Liver (tissue), 9 donors: Measurements from ENCODE around the gene FRMD4A. TPM values are rescaled to one million over a fixed set of nuclear protein-coding genes. Genes with fewer than 3 reads are reported as not detected.

Experiments used
- DNase-seq: peaks from one replicate; pipeline ENCODE4 v3.0.0-alpha.2; 2017; ENCODE audit warnings: low spot score
- H3K27ac ChIP-seq, 2 donors: one replicate each; pipeline ENCODE4 v1.7.0; 2013; ENCODE audit warnings: inconsistent platforms in 2 of 2, low read length in 2 of 2, control low read depth in 1 of 2, low read depth in 1 of 2, mild to moderate bottlenecking in 1 of 2
- H3K27me3 ChIP-seq, 4 donors: one replicate each; pipeline versions ENCODE4 v1.6.1 to v1.7.0; 2013; ENCODE audit warnings: low read length in 3 of 4, inconsistent platforms in 1 of 4, mild to moderate bottlenecking in 1 of 4, moderate library complexity in 1 of 4; ENCODE audit not compliant: control insufficient read depth in 4 of 4, insufficient read depth in 4 of 4
- H3K36me3 ChIP-seq, 4 donors: one replicate each; pipeline versions ENCODE4 v1.6.1 to v1.7.0; 2013; ENCODE audit warnings: low read length in 3 of 4, mild to moderate bottlenecking in 3 of 4, low read depth in 1 of 4, moderate library complexity in 1 of 4; ENCODE audit not compliant: control insufficient read depth in 4 of 4, insufficient read depth in 3 of 4
- H3K4me1 ChIP-seq, 4 donors: one replicate each; pipeline versions ENCODE4 v1.6.1 to v1.7.0; 2013; ENCODE audit warnings: low read length in 3 of 4, mild to moderate bottlenecking in 3 of 4, moderate library complexity in 1 of 4; ENCODE audit not compliant: control insufficient read depth in 4 of 4, insufficient read depth in 4 of 4
- H3K4me3 ChIP-seq, 3 donors: one replicate each; pipeline versions ENCODE4 v1.6.1 to v1.7.0; 2013; ENCODE audit warnings: low read length in 3 of 3, control low read depth in 1 of 3, low read depth in 1 of 3, mild to moderate bottlenecking in 1 of 3
- H3K9ac ChIP-seq, 2 donors: one replicate each; pipeline ENCODE4 v1.7.0; 2013; ENCODE audit warnings: low read length in 2 of 2, mild to moderate bottlenecking in 2 of 2, moderate library complexity in 2 of 2, control low read depth in 1 of 2, low read depth in 1 of 2
- H3K9me3 ChIP-seq, 4 donors: one replicate each; pipeline versions ENCODE4 v1.6.1 to v1.7.0; 2013; ENCODE audit warnings: low read length in 3 of 4; ENCODE audit not compliant: control insufficient read depth in 4 of 4
- EGR1 ChIP-seq, 2 donors: IDR thresholded peaks; 2 replicates each; pipeline ENCODE4 v1.6.1; 2016 to 2018; ENCODE audit warnings: antibody characterized with exemption in 2 of 2, low read depth in 2 of 2
- FOXA1 ChIP-seq: IDR thresholded peaks from 2 replicates; pipeline ENCODE4 v1.6.1; 2016; ENCODE audit warnings: antibody characterized with exemption
- GABPA ChIP-seq, 2 donors: IDR thresholded peaks in 1 of 2; conservative IDR thresholded peaks in 1 of 2; 2 replicates each; pipeline ENCODE4 v1.6.1; 2016; ENCODE audit warnings: antibody characterized with exemption in 2 of 2, mild to moderate bottlenecking in 1 of 2, moderate library complexity in 1 of 2
- HNF4G ChIP-seq: IDR thresholded peaks from 2 replicates; pipeline ENCODE4 v1.6.1; 2016; ENCODE audit warnings: antibody characterized with exemption
- NR2F2 ChIP-seq: IDR thresholded peaks from 2 replicates; pipeline ENCODE4 v1.6.1; 2016; ENCODE audit warnings: antibody characterized with exemption
- RAD21 ChIP-seq, 2 donors: IDR thresholded peaks; 2 replicates each; pipeline ENCODE4 v1.6.1; 2016; ENCODE audit warnings: antibody characterized with exemption in 2 of 2, mild to moderate bottlenecking in 2 of 2
- RXRA ChIP-seq, 2 donors: IDR thresholded peaks; 2 replicates each; pipeline ENCODE4 v1.6.1; 2017 to 2018; ENCODE audit warnings: antibody characterized with exemption in 2 of 2, mild to moderate bottlenecking in 1 of 2
- SP1 ChIP-seq: IDR thresholded peaks from 2 replicates; pipeline ENCODE4 v1.6.1; 2018; ENCODE audit warnings: antibody characterized with exemption, mild to moderate bottlenecking
- TAF1 ChIP-seq: conservative IDR thresholded peaks from 2 replicates; pipeline ENCODE4 v1.6.1; 2016; ENCODE audit warnings: antibody characterized with exemption, mild to moderate bottlenecking
- YY1 ChIP-seq: IDR thresholded peaks from 2 replicates; pipeline ENCODE4 v1.6.1; 2016; ENCODE audit warnings: antibody characterized with exemption, mild to moderate bottlenecking
- WGBS: extraction: QIAGEN DNeasy Blood & Tissue Kit; methylation state at CpG from one replicate; pipeline ENCODE4 v1.1.7; 2013; 5-methylcytosine and 5-hydroxymethylcytosine counted together
- polyA plus RNA-seq, 2 donors: library from polyadenylated mRNA; stranded (reverse) in 1 of 2; unstranded in 1 of 2; fragments of 200-250 nt in 1 of 2; fragments of >200 nt in 1 of 2; fragmentation: Nextera tagmentation in 1 of 2; extraction: Ambion mirVana in 1 of 2; gene quantifications; one replicate each; pipeline versions ENCODE4 v1.2.1 to v1.2.3, GENCODE V29; 2013 to 2015
- total RNA-seq, 2 donors: library from RNA; depleted of rRNA; stranded (reverse); fragments of >200 nt; gene quantifications; one replicate each; pipeline ENCODE4 v1.2.3, GENCODE V29; 2014
- TF ChIP-seq, protein P1 (sequence below): IDR thresholded peaks from 2 replicates; pipeline ENCODE4 v1.6.1; 2016; ENCODE audit warnings: antibody characterized with exemption, mild to moderate bottlenecking
- TF ChIP-seq, protein P2 (sequence below): IDR thresholded peaks from 2 replicates; pipeline ENCODE4 v1.6.1; 2016; ENCODE audit warnings: antibody characterized with exemption
- TF ChIP-seq, protein P3 (sequence below): IDR thresholded peaks from 2 replicates; pipeline ENCODE4 v1.6.1; 2016; ENCODE audit warnings: antibody characterized with exemption
- TF ChIP-seq, protein P4 (sequence below): fragments of 150-350 bp; IDR thresholded peaks from 2 replicates; pipeline ENCODE4 v1.5.1; 2017; ENCODE audit warnings: improper control_type of control experiment, low read depth, low read length; ENCODE audit not compliant: missing input control
- donor health status: healthy.
- donor health status: healthy.
- donor health status: healthy.
- donor health status: healthy.
- donor health status: healthy.

FRMD4A gene
- total and polyA plus RNA-seq, 4 donors: 8.2 to 34.3 (median 13.1) TPM

DNA sequence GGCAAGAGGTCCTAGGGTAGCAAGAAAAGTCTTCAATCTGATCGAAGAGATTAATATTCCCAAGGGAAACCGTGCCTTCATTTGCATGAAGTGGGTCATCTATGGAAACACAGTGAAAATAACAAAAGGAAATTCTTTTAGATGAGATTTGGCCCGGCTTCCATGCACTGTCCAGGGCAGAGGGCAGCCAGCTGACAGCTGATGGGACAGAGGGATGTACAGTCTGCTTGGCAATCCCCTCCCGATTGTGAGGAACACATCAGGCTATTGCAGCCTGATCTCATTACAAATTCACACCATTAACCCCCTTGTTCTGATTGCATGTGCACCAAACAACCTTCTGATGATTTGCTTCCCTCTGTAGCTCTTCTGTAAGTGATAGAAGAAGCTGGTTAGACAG lies 105.3 kb downstream of the FRMD4A start:
- H3K36me3 ChIP-seq: no peaks in the 10 kb centered on the region
- no peak overlapping the region for H3K27ac ChIP-seq
- 70% methylated on average over 4 of the region's 4 CpGs for WGBS
- no peaks in the 10 kb centered on the region for H3K4me1 ChIP-seq
- no peak for DNase-seq
- no peak overlapping the region for H3K9ac ChIP-seq
- no peak overlapping the region for H3K4me3 ChIP-seq
- H3K27me3 ChIP-seq: no peaks in the 10 kb centered on the region
- H3K9me3 ChIP-seq: no peaks in the 10 kb centered on the region
- TF ChIP-seq, protein P1, sequence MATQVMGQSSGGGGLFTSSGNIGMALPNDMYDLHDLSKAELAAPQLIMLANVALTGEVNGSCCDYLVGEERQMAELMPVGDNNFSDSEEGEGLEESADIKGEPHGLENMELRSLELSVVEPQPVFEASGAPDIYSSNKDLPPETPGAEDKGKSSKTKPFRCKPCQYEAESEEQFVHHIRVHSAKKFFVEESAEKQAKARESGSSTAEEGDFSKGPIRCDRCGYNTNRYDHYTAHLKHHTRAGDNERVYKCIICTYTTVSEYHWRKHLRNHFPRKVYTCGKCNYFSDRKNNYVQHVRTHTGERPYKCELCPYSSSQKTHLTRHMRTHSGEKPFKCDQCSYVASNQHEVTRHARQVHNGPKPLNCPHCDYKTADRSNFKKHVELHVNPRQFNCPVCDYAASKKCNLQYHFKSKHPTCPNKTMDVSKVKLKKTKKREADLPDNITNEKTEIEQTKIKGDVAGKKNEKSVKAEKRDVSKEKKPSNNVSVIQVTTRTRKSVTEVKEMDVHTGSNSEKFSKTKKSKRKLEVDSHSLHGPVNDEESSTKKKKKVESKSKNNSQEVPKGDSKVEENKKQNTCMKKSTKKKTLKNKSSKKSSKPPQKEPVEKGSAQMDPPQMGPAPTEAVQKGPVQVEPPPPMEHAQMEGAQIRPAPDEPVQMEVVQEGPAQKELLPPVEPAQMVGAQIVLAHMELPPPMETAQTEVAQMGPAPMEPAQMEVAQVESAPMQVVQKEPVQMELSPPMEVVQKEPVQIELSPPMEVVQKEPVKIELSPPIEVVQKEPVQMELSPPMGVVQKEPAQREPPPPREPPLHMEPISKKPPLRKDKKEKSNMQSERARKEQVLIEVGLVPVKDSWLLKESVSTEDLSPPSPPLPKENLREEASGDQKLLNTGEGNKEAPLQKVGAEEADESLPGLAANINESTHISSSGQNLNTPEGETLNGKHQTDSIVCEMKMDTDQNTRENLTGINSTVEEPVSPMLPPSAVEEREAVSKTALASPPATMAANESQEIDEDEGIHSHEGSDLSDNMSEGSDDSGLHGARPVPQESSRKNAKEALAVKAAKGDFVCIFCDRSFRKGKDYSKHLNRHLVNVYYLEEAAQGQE: no peak
- no peak for TF ChIP-seq RAD21 (IDR thresholded peaks at IDR 0.05)
- TF ChIP-seq HNF4G: no peak
- TF ChIP-seq FOXA1: no peak
- TF ChIP-seq GABPA (IDR thresholded peaks at IDR 0.05 in 1 of 2, conservative IDR thresholded peaks at IDR 0.05 in 1 of 2): no peak

DNA sequence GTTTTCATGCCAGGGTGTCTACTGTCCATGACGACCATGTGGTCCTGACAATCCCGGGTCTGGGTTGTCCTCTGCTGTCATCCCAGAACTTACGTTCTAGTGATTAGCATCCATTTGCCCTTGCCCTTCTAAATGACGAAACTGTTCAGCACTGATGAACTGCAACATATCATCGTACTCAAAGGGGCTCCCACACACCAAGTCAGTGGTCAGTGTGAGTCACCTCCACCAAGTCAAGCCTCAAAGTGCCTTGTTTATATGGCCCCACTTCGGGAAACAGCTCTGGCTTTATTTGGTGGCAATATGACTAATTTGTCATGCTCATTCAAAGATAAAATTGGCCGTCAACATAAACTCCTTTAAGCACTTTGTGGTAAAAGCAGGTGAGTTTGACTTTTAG lies 110.7 kb downstream of the FRMD4A start:
- 80% methylated on average over 7 of the region's 7 CpGs for WGBS
- Histone ChIP-seq H3K4me3 (no peak overlapping the region), H3K36me3 (no peaks in the 10 kb centered on the region), H3K4me1 (no peaks in the 10 kb centered on the region), H3K27ac (no peak overlapping the region), H3K9ac (no peak overlapping the region), H3K27me3 (no peaks in the 10 kb centered on the region), H3K9me3 (no peaks in the 10 kb centered on the region)
- no peak for TF ChIP-seq NR2F2
- TF ChIP-seq FOXA1: no peak
- TF ChIP-seq GABPA (IDR thresholded peaks at IDR 0.05 in 1 of 2, conservative IDR thresholded peaks at IDR 0.05 in 1 of 2): no peak
- TF ChIP-seq TAF1: no peak
- TF ChIP-seq YY1: no peak
- TF ChIP-seq RAD21 (IDR thresholded peaks at IDR 0.05): no peak
- TF ChIP-seq EGR1 (IDR thresholded peaks at IDR 0.05; ENCODE audit: low read depth in 2 of 2): no peak
- no peak for TF ChIP-seq SP1
- no peak for TF ChIP-seq HNF4G
- TF ChIP-seq RXRA (IDR thresholded peaks at IDR 0.05): no peak
- TF ChIP-seq, protein P2, sequence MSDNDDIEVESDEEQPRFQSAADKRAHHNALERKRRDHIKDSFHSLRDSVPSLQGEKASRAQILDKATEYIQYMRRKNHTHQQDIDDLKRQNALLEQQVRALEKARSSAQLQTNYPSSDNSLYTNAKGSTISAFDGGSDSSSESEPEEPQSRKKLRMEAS: no peak
- TF ChIP-seq, protein P3, sequence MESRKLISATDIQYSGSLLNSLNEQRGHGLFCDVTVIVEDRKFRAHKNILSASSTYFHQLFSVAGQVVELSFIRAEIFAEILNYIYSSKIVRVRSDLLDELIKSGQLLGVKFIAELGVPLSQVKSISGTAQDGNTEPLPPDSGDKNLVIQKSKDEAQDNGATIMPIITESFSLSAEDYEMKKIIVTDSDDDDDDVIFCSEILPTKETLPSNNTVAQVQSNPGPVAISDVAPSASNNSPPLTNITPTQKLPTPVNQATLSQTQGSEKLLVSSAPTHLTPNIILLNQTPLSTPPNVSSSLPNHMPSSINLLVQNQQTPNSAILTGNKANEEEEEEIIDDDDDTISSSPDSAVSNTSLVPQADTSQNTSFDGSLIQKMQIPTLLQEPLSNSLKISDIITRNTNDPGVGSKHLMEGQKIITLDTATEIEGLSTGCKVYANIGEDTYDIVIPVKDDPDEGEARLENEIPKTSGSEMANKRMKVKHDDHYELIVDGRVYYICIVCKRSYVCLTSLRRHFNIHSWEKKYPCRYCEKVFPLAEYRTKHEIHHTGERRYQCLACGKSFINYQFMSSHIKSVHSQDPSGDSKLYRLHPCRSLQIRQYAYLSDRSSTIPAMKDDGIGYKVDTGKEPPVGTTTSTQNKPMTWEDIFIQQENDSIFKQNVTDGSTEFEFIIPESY: no peak
- TF ChIP-seq, protein P4, sequence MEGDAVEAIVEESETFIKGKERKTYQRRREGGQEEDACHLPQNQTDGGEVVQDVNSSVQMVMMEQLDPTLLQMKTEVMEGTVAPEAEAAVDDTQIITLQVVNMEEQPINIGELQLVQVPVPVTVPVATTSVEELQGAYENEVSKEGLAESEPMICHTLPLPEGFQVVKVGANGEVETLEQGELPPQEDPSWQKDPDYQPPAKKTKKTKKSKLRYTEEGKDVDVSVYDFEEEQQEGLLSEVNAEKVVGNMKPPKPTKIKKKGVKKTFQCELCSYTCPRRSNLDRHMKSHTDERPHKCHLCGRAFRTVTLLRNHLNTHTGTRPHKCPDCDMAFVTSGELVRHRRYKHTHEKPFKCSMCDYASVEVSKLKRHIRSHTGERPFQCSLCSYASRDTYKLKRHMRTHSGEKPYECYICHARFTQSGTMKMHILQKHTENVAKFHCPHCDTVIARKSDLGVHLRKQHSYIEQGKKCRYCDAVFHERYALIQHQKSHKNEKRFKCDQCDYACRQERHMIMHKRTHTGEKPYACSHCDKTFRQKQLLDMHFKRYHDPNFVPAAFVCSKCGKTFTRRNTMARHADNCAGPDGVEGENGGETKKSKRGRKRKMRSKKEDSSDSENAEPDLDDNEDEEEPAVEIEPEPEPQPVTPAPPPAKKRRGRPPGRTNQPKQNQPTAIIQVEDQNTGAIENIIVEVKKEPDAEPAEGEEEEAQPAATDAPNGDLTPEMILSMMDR: no peak
- TF ChIP-seq, protein P1: no peak
- no peak for DNase-seq
